Effector memory CD8-positive, alpha-beta T cell (primary cell): Measurements from ENCODE around the gene PTDSS2.
"Not testable (repeated sequence)": the region's sequence is repeated elsewhere in the genome, so short reads cannot be mapped to it uniquely, and the experiment has no call there.

Source experiments
- ATAC-seq: fragments of 150-1000 bp; cut with Tn5 transposase; replicated peaks from 2 replicates; pipeline ENCODE4 v1.10.0; 2021; ENCODE audit warnings: mild to moderate bottlenecking, moderate library complexity
- DNase-seq, 3 experiments: peaks; one replicate each; pipeline ENCODE4 v3.0.0; 2021
- H3K27ac Mint-ChIP-seq, 2 donors: one replicate each; pipeline ENCODE4 v1.8.0; 2022; ENCODE audit warnings: mild to moderate bottlenecking in 2 of 2, mixed read lengths in 2 of 2, moderate library complexity in 2 of 2
- H3K27me3 Mint-ChIP-seq, 2 donors: one replicate each; pipeline ENCODE4 v1.8.0; 2022; ENCODE audit warnings: mixed read lengths in 2 of 2
- H3K36me3 Mint-ChIP-seq: one replicate; pipeline ENCODE4 v1.8.0; 2022; ENCODE audit warnings: mild to moderate bottlenecking, moderate library complexity, mixed read lengths; ENCODE audit not compliant: insufficient read depth
- H3K4me1 Mint-ChIP-seq, 2 donors: one replicate each; pipeline ENCODE4 v1.8.0; 2022; ENCODE audit warnings: low read depth in 2 of 2, mixed read lengths in 2 of 2
- H3K4me3 Mint-ChIP-seq, 2 donors: one replicate each; pipeline ENCODE4 v1.8.0; 2022; ENCODE audit warnings: mild to moderate bottlenecking in 2 of 2, mixed read lengths in 2 of 2, moderate library complexity in 2 of 2
- H3K9me3 Mint-ChIP-seq, 2 donors: one replicate each; pipeline ENCODE4 v1.8.0; 2022; ENCODE audit warnings: mixed read lengths in 2 of 2

PTDSS2 gene

GRCh38 chr11:409008-409599 lies 41.0 kb upstream of the PTDSS2 start:
- peaks cover 10% of the 10 kb centered on the region for H3K36me3 Mint-ChIP-seq
- peak overlapping the region in 1 of 2 donors; percentile 49 for H3K27ac Mint-ChIP-seq
- no peaks in the 10 kb centered on the region for H3K9me3 Mint-ChIP-seq
- no peak overlapping the region for H3K4me3 Mint-ChIP-seq
- no peaks in the 10 kb centered on the region for H3K27me3 Mint-ChIP-seq
- ATAC-seq (no peak), DNase-seq (no peak)
- H3K4me1 Mint-ChIP-seq = peaks cover 14 to 20% of the 10 kb centered on the region in 2 donors

DNA sequence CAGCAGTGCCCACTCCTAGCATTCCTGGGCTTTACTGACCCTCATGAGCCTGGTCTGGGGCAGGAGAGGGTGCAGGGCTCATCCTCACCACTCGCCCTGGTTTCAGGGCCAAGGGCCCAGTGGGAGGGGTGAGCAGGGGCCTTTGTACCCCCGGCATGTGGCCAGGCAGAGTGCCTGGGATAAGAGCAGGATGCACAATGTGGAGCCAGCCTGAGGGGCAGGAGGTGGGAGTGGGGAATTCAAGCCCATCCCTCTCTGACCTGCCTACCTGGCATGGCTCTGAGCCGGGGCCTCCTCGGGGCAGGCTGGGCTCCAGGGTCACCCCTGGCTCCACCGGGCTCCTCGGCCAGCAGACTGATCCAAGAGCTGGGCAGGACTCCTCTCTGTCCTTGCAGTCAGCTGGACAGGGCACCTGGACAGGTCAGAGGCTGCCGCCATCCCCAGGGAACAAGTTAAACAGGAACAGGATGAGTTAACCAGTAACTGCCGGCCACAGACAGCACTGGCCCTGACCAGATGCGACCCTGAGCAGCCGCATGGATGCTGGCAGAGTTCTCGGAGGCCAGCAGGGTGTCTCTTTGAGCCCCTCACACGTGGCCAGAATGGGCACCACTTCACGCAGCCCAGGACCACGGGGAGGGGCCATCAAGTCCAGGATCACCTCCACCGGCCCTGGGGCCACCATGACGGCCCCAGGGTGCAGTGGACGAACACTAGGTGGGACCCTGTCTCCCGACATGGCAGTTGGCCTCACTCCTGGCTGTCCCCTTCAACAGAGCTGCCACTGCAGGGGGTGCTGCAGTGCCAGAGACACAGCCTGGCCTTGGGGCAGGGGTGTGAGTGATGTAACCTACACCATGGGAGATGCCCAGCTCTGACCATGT lies 40.2 kb upstream of the PTDSS2 start:
- H3K4me1 Mint-ChIP-seq = peaks cover 19 to 26% of the 10 kb centered on the region in 2 donors
- DNase-seq (no peak), ATAC-seq (no peak)
- H3K9me3 Mint-ChIP-seq = no peaks in the 10 kb centered on the region
- peak overlapping the region in 1 of 2 donors; percentile 49 for H3K27ac Mint-ChIP-seq
- peak overlapping the region in 1 of 2 donors; percentile 35 for H3K4me3 Mint-ChIP-seq
- peaks cover 10% of the 10 kb centered on the region for H3K36me3 Mint-ChIP-seq
- no peaks in the 10 kb centered on the region for H3K27me3 Mint-ChIP-seq

GRCh38 chr11:410711-411110 lies 39.4 kb upstream of the PTDSS2 start:
- ATAC-seq, DNase-seq, H3K27ac Mint-ChIP-seq, H3K27me3 Mint-ChIP-seq, H3K9me3 Mint-ChIP-seq, H3K4me3 Mint-ChIP-seq: not testable (repeated sequence)
- H3K4me1 Mint-ChIP-seq = peaks cover 19 to 31% of the 10 kb centered on the region in 2 donors
- peaks cover 19% of the 10 kb centered on the region for H3K36me3 Mint-ChIP-seq

- not testable (repeated sequence) for H3K27me3 Mint-ChIP-seq
Observed at GRCh38 chr11:411520-411919, 38.6 kb upstream of the PTDSS2 start.

DNA sequence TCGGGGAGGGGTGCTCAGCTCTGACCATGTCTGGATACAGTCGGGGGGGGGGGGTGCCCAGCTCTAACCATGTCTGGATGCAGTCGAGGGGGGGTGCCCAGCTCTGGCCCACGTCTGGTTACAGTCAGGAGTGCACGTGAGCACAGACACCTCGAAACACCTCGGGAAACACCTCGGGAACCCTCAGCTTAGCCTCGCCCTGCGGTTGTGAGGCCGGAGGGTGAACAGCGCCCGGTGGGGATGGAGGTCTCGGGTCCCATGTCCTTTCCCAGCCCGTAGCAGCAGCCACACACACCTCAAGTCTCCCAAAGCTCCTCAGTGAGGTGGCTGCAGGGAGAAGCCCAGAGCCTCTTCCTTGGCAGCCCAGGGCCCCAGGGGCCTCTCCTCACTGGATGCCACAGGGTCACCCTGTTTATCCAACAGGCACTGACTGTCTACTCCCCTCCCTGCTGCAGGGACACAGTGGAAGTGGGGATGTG lies 37.4 kb upstream of the PTDSS2 start:
- DNase-seq (no peak), ATAC-seq (no peak)
- Mint-ChIP-seq H3K36me3 (peaks cover 19% of the 10 kb centered on the region), H3K27ac (peak overlapping the region in 1 of 2 donors; percentile 88), H3K4me3 (peak overlapping the region; percentile 95 to 98), H3K9me3 (no peaks in the 10 kb centered on the region), H3K4me1 (peaks cover 24 to 36% of the 10 kb centered on the region in 2 donors), H3K27me3 (no peaks in the 10 kb centered on the region)

More at GRCh38 chr11:411520-411919, 38.6 kb upstream of the PTDSS2 start:
- not testable (repeated sequence) for H3K9me3 Mint-ChIP-seq, ATAC-seq, DNase-seq, H3K27ac Mint-ChIP-seq, H3K4me3 Mint-ChIP-seq
- H3K36me3 Mint-ChIP-seq = peaks cover 21% of the 10 kb centered on the region
- H3K4me1 Mint-ChIP-seq = peaks cover 24 to 38% of the 10 kb centered on the region in 2 donors

DNA sequence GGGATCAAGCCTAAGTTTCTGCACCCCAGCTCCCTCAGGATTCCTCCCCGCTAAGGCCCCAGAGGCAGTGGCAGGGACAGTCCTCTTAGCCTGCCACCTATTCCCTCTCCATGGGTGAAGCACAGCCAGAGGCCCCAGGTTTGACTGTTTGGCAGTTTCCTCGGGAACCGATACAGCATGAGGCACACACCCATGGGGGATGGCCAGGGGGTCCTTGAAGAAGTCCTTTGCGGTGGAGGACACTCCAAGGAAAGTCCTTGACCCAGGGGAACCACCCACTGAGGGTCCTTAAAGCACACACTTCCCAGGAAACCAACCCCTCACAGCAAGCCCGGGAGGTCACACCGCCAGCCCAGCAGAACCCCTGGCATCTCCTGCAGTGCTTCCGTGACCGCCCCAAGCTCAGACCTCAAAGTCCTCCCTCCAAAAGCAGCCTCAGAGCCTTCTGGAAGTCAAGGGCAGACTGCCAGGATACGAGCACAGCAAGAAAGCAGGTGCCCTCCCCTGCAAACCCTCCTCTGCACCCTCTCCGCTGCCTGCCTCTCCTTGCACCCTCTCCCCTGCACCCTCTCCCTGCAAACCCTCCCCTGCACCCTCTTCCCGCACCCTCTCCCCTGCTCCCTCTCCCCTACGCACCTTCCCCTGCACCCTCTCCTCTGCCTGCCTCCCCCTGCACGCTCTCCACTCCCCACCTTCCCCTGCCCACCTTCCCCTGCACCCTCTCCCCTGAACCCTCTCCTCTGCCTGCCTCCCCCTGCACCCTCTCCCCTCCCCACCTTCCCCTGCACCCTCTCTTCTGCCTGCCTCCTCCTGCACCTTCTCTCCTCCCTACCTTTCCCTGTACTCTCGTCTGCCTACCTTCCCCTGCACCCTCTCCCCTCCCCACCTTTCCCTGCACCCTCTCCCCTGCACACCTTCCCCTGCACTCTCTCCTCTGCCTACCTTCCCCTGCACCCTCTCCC lies 36.7 kb upstream of the PTDSS2 start:
- H3K27me3 Mint-ChIP-seq = no peaks in the 10 kb centered on the region
- peaks cover 25 to 37% of the 10 kb centered on the region in 2 donors for H3K4me1 Mint-ChIP-seq
- DNase-seq = no peak
- peak overlapping the region in 1 of 2 donors; percentile 88 for H3K27ac Mint-ChIP-seq
- no peak for ATAC-seq
- no peaks in the 10 kb centered on the region for H3K9me3 Mint-ChIP-seq
- peaks cover 16% of the 10 kb centered on the region for H3K36me3 Mint-ChIP-seq
- H3K4me3 Mint-ChIP-seq = peak overlapping the region; percentile 95 to 98

DNA sequence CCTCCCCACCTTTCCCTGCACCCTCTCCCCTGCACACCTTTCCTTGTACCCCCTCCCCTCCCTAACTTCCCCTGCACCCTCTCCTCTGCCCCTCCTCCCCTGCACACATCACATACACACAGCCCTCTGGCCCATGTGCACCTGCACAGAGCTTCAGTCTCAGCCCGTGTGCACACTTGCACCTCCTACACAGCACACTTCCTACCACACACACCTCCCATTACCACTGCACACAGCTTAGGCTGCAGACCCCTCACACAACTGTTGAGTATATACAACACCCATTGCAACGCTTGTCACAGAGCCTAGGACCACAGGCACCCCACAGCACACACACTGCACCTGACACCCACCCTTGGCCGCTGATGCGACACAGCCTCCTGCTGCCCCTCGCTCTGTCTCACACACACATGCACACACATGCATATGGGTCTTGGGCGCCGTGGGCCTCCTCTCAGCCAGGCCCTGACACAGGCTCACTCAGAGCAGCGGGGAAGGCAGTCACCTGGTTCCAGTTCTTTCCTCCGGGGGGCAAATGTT lies 35.7 kb upstream of the PTDSS2 start:
- Mint-ChIP-seq H3K27ac (peak overlapping the region; percentile 50 to 76), H3K4me1 (peaks cover 27 to 37% of the 10 kb centered on the region in 2 donors), H3K9me3 (no peaks in the 10 kb centered on the region), H3K36me3 (peaks cover 16% of the 10 kb centered on the region), H3K27me3 (no peaks in the 10 kb centered on the region), H3K4me3 (peak overlapping the region; percentile 95 to 98)
- DNase-seq = no peak
- ATAC-seq = peak; percentile 27

- peak overlapping the region; percentile 50 to 76 for H3K27ac Mint-ChIP-seq
- DNase-seq = peak in 1 of 3 experiments; percentile 3
- peaks cover 27 to 32% of the 10 kb centered on the region in 2 donors for H3K4me1 Mint-ChIP-seq
- H3K9me3 Mint-ChIP-seq = no peaks in the 10 kb centered on the region
- H3K27me3 Mint-ChIP-seq = no peaks in the 10 kb centered on the region
- peak overlapping the region; percentile 95 to 98 for H3K4me3 Mint-ChIP-seq
- no peak for ATAC-seq
- H3K36me3 Mint-ChIP-seq = peaks cover 16% of the 10 kb centered on the region
Observed at GRCh38 chr11:415640-416041, 34.4 kb upstream of the PTDSS2 start.

DNA sequence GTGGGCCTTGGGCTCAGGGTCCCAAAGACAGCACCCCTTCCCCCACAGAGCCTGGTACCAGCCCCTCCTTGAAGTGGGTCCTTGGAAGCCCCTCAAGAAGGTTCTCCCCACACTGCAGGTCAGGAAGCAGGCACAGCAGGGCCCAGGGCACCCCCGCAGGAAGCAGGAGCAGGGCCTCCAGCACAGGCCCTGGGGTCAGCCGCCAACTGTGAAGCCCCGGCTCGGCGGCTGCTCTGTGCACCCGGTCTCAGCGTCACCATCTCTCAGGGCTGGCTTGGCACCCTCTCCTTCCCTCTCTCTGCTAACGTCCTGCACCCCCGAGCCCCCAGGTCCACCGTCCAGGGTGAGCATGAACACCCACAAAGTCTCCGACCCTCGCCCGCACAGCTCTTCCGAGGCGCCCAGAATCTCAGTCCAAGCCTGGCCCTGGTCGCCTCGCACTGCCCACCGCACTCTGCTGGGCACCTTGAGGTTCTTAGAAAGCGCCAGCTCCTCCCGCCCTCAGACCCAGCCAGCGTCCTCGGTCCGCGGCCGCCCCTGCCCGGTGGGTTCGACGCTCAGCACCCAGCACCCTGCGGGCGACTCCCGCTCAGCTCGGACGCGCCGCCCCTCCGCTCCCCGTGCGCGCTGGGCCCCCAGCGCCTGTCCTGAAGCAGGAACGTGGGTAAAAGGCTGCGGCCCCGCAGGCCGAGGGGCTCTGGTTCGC lies 33.9 kb upstream of the PTDSS2 start:
- H3K36me3 Mint-ChIP-seq = peaks cover 16% of the 10 kb centered on the region
- DNase-seq (no peak), ATAC-seq (no peak)
- H3K9me3 Mint-ChIP-seq = no peaks in the 10 kb centered on the region
- no peaks in the 10 kb centered on the region for H3K27me3 Mint-ChIP-seq
- H3K4me1 Mint-ChIP-seq = peaks cover 27 to 32% of the 10 kb centered on the region in 2 donors
- H3K27ac Mint-ChIP-seq = peak overlapping the region; percentile 50 to 76
- H3K4me3 Mint-ChIP-seq = peak overlapping the region; percentile 95 to 98

- no peaks in the 10 kb centered on the region for H3K27me3 Mint-ChIP-seq
- H3K4me3 Mint-ChIP-seq = peak overlapping the region; percentile 95 to 98
- peaks cover 27 to 32% of the 10 kb centered on the region in 2 donors for H3K4me1 Mint-ChIP-seq
- DNase-seq (peak in 2 of 3 experiments; percentile 40 to 41), ATAC-seq (peak; percentile 36)
- H3K27ac Mint-ChIP-seq = peak overlapping the region; percentile 71 to 76
- no peaks in the 10 kb centered on the region for H3K9me3 Mint-ChIP-seq
- H3K36me3 Mint-ChIP-seq = peaks cover 16% of the 10 kb centered on the region
Observed at GRCh38 chr11:416757-417621, 33.1 kb upstream of the PTDSS2 start.

DNA sequence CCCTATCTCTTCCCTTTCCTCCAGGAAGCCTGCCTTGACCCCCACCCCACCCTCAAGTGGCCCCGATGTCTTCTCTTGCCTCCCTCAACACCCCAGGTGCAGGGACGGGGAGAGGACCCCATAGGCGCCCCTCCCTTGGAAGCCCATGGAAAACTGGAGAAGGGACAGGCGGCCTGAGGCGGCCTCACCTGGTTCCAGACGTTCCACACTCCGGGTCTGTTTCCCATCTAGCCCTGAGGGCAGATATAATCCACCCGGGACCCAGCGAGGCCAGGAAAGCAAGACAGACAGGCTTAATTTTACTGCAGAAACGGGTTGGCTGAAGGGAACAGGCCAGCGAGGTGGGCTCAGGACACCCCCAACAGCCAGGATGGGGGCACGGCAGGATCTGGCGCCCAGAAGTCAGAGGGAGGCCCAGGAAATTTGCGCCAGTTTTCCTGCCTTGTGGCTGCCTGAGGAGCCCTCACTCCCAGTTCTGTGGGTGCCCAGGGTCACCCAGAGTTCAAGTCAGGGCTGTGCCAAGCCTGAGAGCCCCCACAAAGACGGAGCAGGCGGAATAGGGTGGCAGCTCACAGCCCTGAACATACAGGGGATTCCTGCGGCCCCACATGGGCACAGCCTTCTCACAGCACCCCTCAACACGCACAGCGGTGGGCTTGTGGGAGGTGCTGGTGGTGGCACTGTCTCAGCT lies 32.3 kb upstream of the PTDSS2 start:
- ATAC-seq (no peak), DNase-seq (peak in 1 of 3 experiments; percentile 1)
- Mint-ChIP-seq H3K27me3 (no peaks in the 10 kb centered on the region), H3K4me1 (peaks cover 25 to 32% of the 10 kb centered on the region in 2 donors), H3K4me3 (peak overlapping the region; percentile 80), H3K9me3 (no peaks in the 10 kb centered on the region), H3K36me3 (peaks cover 16% of the 10 kb centered on the region), H3K27ac (peak overlapping the region in 1 of 2 donors; percentile 71)
